Measurements from ENCODE around the gene RTN4IP1.

DNA sequence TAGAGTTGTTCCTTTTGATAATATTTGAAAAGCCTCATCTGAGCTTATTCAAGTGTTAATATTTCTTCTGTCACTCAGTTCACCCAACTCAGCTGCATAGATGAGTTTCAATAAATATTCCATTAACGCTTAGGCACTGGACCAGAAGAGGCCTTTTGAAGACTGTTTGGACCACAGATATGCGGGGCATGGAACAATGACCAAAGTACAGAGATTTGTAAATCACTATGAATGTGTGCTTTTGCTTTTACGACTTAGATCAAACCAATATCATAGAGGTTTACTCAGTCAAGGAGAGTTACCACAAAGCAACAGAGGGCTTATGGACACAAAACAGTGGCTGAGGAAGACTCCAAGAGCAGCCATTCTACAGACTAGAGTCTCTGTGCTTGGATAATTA, 99.9 kb downstream of the RTN4IP1 start:
- TF ChIP-seq, protein P1, sequence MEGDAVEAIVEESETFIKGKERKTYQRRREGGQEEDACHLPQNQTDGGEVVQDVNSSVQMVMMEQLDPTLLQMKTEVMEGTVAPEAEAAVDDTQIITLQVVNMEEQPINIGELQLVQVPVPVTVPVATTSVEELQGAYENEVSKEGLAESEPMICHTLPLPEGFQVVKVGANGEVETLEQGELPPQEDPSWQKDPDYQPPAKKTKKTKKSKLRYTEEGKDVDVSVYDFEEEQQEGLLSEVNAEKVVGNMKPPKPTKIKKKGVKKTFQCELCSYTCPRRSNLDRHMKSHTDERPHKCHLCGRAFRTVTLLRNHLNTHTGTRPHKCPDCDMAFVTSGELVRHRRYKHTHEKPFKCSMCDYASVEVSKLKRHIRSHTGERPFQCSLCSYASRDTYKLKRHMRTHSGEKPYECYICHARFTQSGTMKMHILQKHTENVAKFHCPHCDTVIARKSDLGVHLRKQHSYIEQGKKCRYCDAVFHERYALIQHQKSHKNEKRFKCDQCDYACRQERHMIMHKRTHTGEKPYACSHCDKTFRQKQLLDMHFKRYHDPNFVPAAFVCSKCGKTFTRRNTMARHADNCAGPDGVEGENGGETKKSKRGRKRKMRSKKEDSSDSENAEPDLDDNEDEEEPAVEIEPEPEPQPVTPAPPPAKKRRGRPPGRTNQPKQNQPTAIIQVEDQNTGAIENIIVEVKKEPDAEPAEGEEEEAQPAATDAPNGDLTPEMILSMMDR (IDR thresholded peaks at IDR 0.05): no peak
- no peak for TF ChIP-seq ZFX (IDR thresholded peaks at IDR 0.05; ENCODE audit: borderline replicate concordance)

All from 22Rv1 (cell line).